Activated CD8-positive, alpha-beta memory T cell treated with anti-CD3 and anti-CD28 coated beads, Interleukin-2, amount 10 ng/mL, durations not matched to agents 7 days and 5 days (primary cell): ENCODE measurements around the gene LIN7C. TPM values are rescaled to one million over a fixed set of nuclear protein-coding genes. Genes with fewer than 3 reads are reported as not detected.
"Not testable (repeated sequence)": the region's sequence is repeated elsewhere in the genome, so short reads cannot be mapped to it uniquely, and the experiment has no call there.

Experiments used
- ATAC-seq: fragments of 150-1000 bp; cut with Tn5 transposase; one replicate; pipeline ENCODE4 v1.10.0; 2021; ENCODE audit warnings: moderate library complexity
- CTCF ChIA-PET: fragments of 350-600 bp; sonication (Branson Sonifier 250); formaldehyde crosslinking; loops from one replicate; lab custom pipeline; 2021; ENCODE audit warnings: antibody characterized with exemption; lab: Charles Lee
- DNase-seq: peaks from one replicate; pipeline ENCODE4 v3.0.0-alpha.2; 2020
- H3K27ac Mint-ChIP-seq: one replicate; pipeline ENCODE4 v1.8.0; 2021; ENCODE audit warnings: mild to moderate bottlenecking, mixed read lengths
- H3K27me3 Mint-ChIP-seq: one replicate; pipeline ENCODE4 v1.8.0; 2021; ENCODE audit warnings: mixed read lengths
- H3K36me3 Mint-ChIP-seq: one replicate; pipeline ENCODE4 v1.8.0; 2021; ENCODE audit warnings: mild to moderate bottlenecking, mixed read lengths
- H3K4me1 Mint-ChIP-seq: one replicate; pipeline ENCODE4 v1.8.0; 2021; ENCODE audit warnings: mixed read lengths
- H3K4me3 Mint-ChIP-seq: one replicate; pipeline ENCODE4 v1.8.0; 2021; ENCODE audit warnings: mild to moderate bottlenecking, moderate library complexity, mixed read lengths
- H3K9me3 Mint-ChIP-seq: one replicate; pipeline ENCODE4 v1.8.0; 2022; ENCODE audit warnings: low read depth, mixed read lengths
- total RNA-seq, 2 experiments: library from RNA; stranded (reverse); gene quantifications; one replicate each; pipeline ENCODE4 v1.2.3, GENCODE V29; 2021

Gene LIN7C
- total RNA-seq, 2 experiments from 2014 or later = 18.2 to 23.1 TPM

DNA sequence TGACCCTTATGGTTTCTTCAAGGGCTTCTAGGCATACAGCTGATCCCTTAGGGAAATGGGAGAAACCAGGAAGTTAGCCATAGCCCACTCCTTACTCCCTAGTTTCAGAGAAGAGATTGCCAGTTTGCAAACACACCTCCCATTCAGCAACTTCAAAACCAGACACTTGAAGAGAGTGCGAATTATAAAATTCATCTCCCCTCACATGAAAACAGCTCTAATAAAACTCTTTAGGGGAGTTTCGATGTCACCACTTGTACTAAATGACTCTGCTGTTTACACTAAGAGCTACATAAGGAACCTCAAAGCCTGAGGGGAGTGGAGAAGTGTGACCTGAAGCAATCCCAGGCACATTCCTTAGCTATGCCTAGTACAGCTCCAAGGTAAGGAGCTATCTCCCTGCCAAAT lies 42.3 kb downstream of the LIN7C start:
- Mint-ChIP-seq H3K4me3 (no peak overlapping the region), H3K27ac (no peak overlapping the region), H3K4me1 (no peaks in the 10 kb centered on the region), H3K9me3 (no peaks in the 10 kb centered on the region), H3K36me3 (no peaks in the 10 kb centered on the region), H3K27me3 (peaks cover 26% of the 10 kb centered on the region)
- CTCF ChIA-PET = interaction anchor here (0.7 kb wide), 1 partner anchor 281 kb away, joined by 3 read pairs; no protein-coding TSS in a partner anchor
- no peak for ATAC-seq
- DNase-seq = no peak

DNA sequence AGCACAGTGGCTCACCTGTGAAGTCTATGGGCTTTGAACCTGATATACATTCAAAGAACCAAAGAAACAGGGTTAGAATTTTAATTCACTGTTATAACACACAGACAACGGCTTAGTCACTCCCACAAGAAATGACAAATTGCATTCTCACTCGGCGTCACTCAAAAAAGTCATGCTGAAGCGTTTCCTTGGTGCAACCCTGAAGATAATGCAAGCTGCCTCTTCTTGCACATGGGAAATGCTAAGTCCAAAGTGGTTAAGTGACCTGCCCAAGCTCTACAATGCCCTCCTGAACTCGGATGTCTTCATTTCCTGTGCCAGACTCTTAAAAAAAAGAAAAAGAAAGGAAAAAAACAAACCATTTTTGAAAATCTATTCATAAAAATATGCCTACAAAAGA lies 44.0 kb downstream of the LIN7C start:
- Mint-ChIP-seq H3K4me1 (no peaks in the 10 kb centered on the region), H3K36me3 (no peaks in the 10 kb centered on the region), H3K4me3 (no peak overlapping the region), H3K9me3 (no peaks in the 10 kb centered on the region), H3K27me3 (peaks cover 13% of the 10 kb centered on the region), H3K27ac (no peak overlapping the region)
- CTCF ChIA-PET = no interaction called here
- ATAC-seq = no peak
- no peak for DNase-seq

DNA sequence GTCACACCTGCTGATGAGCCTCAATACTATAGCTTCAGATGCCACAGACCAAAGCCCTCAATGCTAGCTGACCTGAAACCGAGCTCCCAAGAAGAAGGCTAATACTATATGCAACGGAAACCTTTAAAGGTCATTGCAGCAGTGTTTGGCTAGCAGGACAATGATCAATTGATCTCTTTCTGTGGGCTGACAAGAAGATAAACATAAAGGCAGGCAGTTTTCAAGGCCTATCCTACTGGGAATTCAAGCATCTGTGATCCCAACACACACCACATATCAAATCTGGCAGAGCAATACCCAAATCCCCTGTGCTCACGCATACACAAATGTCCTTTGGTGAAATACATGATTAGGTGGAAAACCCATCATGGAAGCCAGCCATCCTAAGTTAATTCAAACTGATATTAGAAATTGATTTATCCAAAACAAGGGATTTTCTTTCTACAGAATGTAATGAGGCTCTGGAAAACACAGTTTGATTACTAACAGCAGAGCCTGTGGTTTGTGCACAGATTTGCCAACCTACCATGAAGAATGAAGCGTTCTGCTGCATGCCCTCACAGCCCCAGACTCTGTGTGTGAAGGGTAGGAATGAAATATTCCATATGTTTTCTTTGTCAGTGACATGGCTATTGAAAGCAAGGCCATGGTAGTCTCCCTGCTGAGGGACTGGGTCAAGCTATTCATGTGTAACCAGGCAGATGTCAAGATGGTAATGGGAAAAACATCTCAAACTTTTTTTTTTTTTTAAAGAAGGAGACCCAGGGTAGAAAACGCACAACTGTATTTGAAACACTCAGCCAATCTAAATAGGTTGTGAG lies 46.2 kb downstream of the LIN7C start:
- CTCF ChIA-PET = no interaction called here
- no peaks in the 10 kb centered on the region for H3K4me1 Mint-ChIP-seq

DNA sequence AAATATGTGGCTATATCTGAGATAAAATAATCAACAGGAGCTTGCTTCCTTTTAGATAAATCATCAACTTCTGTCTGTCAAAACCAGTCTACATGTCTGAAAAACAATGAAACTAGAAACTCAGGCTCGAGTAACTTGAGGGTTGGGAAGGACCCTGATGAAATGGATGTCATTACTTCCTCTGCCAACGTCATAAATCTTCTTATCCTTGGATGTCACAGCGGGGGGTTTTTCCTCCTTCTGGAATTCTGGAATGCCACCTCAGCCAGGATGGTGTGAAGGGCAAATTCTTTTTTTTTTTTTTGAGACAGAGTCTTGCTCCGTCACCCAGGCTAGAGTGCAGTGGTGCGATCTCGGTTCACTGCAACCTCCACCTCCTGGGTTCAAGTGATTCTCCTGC lies 47.4 kb downstream of the LIN7C start:
- Mint-ChIP-seq H3K4me3 (no peak overlapping the region), H3K27me3 (peaks cover 1% of the 10 kb centered on the region)
- DNase-seq = no peak

More for the DNA sequence above, 46.2 kb downstream of the LIN7C start:
- ATAC-seq (no peak), DNase-seq (no peak)
- H3K36me3 Mint-ChIP-seq = no peaks in the 10 kb centered on the region
- no peak overlapping the region for H3K27ac Mint-ChIP-seq
- H3K9me3 Mint-ChIP-seq = no peaks in the 10 kb centered on the region
- no peak overlapping the region for H3K4me3 Mint-ChIP-seq
- H3K27me3 Mint-ChIP-seq = peaks cover 6% of the 10 kb centered on the region

DNA sequence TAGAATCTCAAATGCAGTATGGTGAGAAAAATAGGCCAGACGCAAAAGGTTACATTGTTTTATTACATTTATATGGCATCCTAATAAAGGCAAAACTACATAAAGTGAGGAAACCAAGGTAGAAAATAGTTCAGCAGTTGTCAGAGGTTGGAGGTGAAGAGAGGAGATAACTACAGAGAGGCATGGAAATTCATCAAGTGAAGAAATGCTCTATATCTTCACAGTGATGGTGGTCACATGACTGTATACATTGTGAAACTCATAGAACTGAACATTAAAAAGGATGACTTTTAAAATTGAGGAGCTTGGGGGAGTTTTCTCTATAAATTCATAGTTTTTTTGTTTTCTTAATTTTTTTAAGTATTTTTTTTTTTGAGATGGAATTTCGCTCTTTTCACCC lies 48.4 kb downstream of the LIN7C start:
- H3K27ac Mint-ChIP-seq = no peak overlapping the region
- H3K9me3 Mint-ChIP-seq = no peaks in the 10 kb centered on the region
- ATAC-seq = no peak
- CTCF ChIA-PET = no interaction called here
- H3K36me3 Mint-ChIP-seq = no peaks in the 10 kb centered on the region
- no peaks in the 10 kb centered on the region for H3K27me3 Mint-ChIP-seq
- H3K4me1 Mint-ChIP-seq = no peaks in the 10 kb centered on the region
- DNase-seq = no peak
- no peak overlapping the region for H3K4me3 Mint-ChIP-seq

More for the DNA sequence above, 47.4 kb downstream of the LIN7C start:
- Mint-ChIP-seq H3K36me3 (no peaks in the 10 kb centered on the region), H3K9me3 (no peaks in the 10 kb centered on the region), H3K27ac (no peak overlapping the region), H3K4me1 (no peaks in the 10 kb centered on the region)
- CTCF ChIA-PET = no interaction called here
- ATAC-seq = no peak

DNA sequence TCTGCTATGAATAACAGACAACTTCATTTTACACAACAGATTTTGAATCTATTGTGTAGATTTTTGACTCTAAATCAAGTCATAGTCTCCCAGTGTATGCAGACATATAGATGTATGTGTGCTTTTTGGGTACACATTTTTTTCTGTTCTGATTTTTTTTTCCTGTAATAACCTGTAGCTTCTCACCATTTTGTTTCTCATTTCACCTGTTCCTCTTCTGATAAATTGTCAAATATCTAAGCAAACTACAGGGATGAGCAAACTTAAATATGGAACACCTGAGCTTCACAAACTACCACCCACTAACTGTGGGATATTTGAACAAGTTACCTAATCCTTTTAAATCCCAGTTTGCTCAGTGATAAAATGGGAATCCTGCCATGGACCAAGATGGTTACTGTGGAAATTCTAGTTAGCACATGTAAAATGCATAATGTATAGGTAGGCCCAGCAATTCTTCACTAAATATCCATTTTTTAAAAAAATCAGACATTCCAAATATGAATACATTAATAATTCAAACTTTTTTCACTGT lies 49.7 kb downstream of the LIN7C start:
- Mint-ChIP-seq H3K27me3 (no peaks in the 10 kb centered on the region), H3K4me1 (no peaks in the 10 kb centered on the region), H3K4me3 (no peak overlapping the region), H3K36me3 (no peaks in the 10 kb centered on the region), H3K9me3 (no peaks in the 10 kb centered on the region), H3K27ac (no peak overlapping the region)
- ATAC-seq (no peak), DNase-seq (no peak)
- CTCF ChIA-PET = no interaction called here

DNA sequence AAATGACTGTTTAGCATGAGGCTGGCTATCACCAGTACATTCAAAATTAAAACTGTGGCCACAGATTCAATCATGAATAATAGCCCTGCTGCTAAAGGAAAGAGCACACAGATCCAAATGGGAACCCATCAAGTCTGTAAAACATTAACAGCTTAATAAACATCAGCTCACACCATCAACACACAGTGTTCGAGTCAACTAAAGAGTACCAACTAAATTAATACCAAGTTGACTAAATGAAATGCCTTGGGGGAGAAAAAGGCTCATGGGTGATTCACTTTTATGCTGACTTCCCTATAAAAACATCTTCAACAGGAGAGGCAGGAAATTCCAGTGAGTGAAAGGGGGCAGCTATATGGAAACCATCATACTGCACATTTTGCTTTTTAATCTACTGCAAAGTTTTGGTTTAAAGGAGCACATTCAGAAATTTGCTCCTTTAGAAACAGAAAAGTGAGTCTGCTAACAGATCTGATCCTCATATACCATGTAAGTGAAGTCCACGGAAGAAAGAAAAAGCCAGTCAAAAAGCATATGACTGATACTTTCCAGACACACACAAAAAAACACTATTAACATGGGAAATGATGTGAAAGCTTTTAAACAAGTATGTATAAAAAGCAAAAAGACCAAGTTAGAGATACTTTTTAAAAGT lies 50.3 kb downstream of the LIN7C start:
- H3K27me3 Mint-ChIP-seq = no peaks in the 10 kb centered on the region
- CTCF ChIA-PET = no interaction called here
- no peak for ATAC-seq
- no peak overlapping the region for H3K27ac Mint-ChIP-seq
- H3K36me3 Mint-ChIP-seq = no peaks in the 10 kb centered on the region
- no peak overlapping the region for H3K4me3 Mint-ChIP-seq
- H3K9me3 Mint-ChIP-seq = no peaks in the 10 kb centered on the region
- no peaks in the 10 kb centered on the region for H3K4me1 Mint-ChIP-seq
- no peak for DNase-seq

DNA sequence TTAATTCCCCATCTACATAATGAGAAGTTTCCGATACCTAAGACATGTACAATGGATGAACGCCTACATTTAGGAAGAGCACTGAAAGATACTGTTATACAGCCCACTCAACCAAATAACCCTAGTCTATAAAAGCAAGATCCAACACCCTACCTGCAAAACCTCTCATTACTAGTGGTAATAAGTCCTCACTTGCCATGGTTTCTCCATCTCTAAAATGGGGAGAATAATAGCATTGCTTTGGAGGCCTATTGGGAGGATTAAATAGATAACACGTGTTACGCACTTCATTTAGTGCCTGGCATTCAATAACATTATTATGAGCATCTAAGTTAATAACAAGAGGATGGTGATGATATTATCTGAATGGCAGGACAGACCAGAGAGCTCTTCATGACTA lies 50.9 kb downstream of the LIN7C start:
- CTCF ChIA-PET = no interaction called here
- H3K36me3 Mint-ChIP-seq = no peaks in the 10 kb centered on the region
- H3K27me3 Mint-ChIP-seq = no peaks in the 10 kb centered on the region
- no peak overlapping the region for H3K27ac Mint-ChIP-seq
- no peaks in the 10 kb centered on the region for H3K4me1 Mint-ChIP-seq
- no peak overlapping the region for H3K4me3 Mint-ChIP-seq
- DNase-seq (no peak), ATAC-seq (no peak)
- H3K9me3 Mint-ChIP-seq = no peaks in the 10 kb centered on the region

DNA sequence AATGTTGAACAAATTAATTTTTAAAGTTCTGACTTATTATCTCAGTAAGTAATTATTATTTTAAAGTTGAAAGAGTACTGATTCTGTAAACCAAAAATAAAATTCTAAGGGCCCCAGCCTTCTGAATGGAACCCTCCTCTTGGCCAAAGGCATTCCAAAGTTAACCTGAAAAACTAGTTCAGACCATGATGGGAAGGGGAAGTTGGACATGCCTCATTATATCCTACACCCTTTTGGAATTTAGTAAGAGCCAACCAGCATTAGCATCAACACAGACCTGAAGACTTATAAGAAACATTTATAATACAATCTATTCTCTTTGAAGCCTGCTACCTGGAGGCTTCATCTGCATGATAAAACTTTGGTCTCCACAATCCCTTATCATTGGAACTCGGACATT lies 52.9 kb downstream of the LIN7C start:
- ATAC-seq (no peak), DNase-seq (no peak)
- Mint-ChIP-seq H3K27ac (no peak overlapping the region), H3K4me1 (no peaks in the 10 kb centered on the region), H3K9me3 (no peaks in the 10 kb centered on the region), H3K36me3 (no peaks in the 10 kb centered on the region), H3K27me3 (no peaks in the 10 kb centered on the region), H3K4me3 (no peak overlapping the region)
- CTCF ChIA-PET = no interaction called here

DNA sequence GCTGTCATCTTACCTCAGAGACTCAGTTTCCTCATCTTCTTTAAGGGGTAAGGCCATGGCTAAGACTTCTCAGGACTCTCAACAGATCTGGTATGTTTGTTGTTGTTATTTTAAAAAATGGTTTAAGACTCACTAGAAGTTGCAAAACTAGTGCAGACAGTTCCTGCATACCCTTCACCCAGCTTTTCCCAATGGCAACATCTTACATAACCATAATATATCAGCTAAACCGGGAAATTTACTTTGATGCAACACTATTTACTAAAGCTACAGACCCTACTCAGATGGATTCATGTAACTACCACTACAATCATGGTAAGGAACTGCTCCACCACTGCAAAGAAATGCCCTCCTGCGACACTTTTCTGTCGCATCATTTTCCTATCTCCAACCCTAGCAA lies 54.4 kb downstream of the LIN7C start:
- no peak overlapping the region for H3K27ac Mint-ChIP-seq
- H3K36me3 Mint-ChIP-seq = no peaks in the 10 kb centered on the region
- no peaks in the 10 kb centered on the region for H3K27me3 Mint-ChIP-seq
- CTCF ChIA-PET = no interaction called here
- no peaks in the 10 kb centered on the region for H3K4me1 Mint-ChIP-seq
- H3K9me3 Mint-ChIP-seq = no peaks in the 10 kb centered on the region
- ATAC-seq = no peak
- H3K4me3 Mint-ChIP-seq = no peak overlapping the region
- DNase-seq = no peak

DNA sequence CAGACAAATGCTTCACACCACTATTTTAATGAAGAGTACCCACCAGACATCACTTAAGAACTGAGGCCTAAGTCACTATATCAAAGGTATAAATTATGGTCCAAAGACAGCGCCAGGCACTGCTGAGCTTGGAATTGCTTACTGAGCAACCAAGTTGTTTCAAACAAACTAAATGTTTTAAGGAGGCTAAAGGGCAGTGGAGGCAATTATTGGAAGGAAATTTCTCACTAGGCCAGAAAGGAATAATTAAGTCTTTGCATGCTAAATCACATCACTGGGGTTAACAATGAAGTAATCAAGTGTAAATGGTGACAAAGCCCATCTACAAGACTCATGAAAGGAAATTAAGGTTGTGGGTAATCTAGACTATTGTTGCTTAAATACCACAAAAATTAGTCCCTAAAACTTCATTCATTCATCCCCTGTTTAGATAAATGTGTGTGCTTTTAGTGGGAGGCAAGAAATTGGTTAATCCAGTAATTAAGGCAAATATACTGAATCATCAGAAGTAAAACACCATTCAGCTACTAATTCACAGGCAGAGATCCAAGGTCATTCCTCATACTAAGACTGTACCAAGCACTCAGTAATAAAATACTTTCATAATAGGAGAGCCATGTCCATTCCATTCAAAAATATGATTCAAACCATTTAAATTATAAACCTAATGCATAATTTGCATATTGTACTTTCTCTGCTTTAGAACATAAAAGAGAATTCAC lies 55.2 kb downstream of the LIN7C start:
- no peaks in the 10 kb centered on the region for H3K36me3 Mint-ChIP-seq
- no peaks in the 10 kb centered on the region for H3K27me3 Mint-ChIP-seq
- H3K4me1 Mint-ChIP-seq = no peaks in the 10 kb centered on the region
- H3K9me3 Mint-ChIP-seq = no peaks in the 10 kb centered on the region
- H3K27ac Mint-ChIP-seq = no peak overlapping the region
- DNase-seq (no peak), ATAC-seq (no peak)
- CTCF ChIA-PET = no interaction called here
- H3K4me3 Mint-ChIP-seq = no peak overlapping the region

DNA sequence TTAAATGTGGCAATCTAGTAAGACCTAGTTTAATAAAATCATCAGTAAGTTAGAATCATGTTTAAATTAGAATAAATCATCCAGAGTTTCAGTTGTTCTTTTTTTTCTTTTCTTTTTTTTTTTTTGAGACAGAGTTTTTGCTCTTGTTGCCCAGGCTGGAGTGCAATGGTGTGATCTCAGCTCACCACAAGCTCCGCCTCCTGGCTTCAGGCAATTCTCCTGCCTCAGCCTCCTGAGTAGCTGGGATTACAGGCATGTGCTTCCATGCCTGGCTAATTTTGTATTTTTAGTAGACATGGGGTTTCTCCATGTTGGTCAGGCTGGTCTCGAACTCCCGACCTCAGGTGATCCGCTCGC lies 58.4 kb downstream of the LIN7C start:
- not testable (repeated sequence) for H3K27ac Mint-ChIP-seq, H3K4me1 Mint-ChIP-seq, H3K9me3 Mint-ChIP-seq

DNA sequence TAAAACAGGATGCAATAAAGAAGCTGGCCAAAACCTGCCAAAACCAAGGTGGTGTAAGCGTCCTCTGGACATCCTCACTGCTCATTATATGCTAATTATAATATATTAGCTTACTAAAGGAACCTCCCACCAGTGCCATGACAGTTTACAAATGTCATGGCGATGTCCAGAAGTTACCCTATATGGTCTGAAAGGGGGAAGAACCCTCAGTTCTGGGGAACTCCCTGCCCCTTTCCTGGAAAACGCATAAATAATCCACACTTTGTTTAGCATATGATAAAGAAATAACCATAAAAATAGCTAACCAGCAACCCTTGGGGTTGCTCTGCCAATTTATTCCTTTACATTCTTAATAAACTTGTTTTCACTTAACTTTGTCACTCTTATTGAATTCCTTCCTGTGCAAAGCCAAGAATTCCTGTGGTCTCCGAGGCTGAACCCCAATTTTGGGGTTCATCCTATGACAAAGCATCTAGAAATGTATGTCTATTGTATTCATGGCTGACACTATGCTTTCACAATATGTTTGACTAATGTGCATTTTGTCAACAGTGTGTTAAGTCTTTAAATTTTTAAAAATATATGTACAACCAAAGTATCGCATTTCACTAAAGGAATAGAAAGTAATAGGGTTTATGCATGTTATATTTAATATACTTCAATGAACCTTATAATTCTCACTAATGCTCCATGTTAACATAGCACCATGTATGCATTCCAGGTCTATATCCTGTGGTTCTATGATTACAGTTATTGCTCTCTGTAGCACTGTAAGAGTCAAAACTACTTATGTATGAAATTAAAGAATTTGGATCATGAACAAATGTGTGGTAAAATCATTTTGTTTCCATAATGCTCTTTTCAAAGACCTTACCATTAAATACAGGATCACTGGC lies 59.0 kb downstream of the LIN7C start:
- Mint-ChIP-seq H3K4me1 (no peaks in the 10 kb centered on the region), H3K36me3 (no peaks in the 10 kb centered on the region), H3K4me3 (no peak overlapping the region), H3K9me3 (no peaks in the 10 kb centered on the region), H3K27me3 (peaks cover 7% of the 10 kb centered on the region), H3K27ac (no peak overlapping the region)
- DNase-seq (no peak), ATAC-seq (no peak)
- CTCF ChIA-PET = no interaction called here

More for the DNA sequence above, 58.4 kb downstream of the LIN7C start:
- DNase-seq, ATAC-seq, CTCF ChIA-PET, H3K27me3 Mint-ChIP-seq, H3K4me3 Mint-ChIP-seq, H3K36me3 Mint-ChIP-seq: not testable (repeated sequence)
